Upper lobe of left lung (tissue), 4 donors: ENCODE results near the gene ETFA.
"Not testable (repeated sequence)": the region's sequence is repeated elsewhere in the genome, so short reads cannot be mapped to it uniquely, and the experiment has no call there.

Experiments used
- POLR2A ChIP-seq, 4 donors: fragments of 450-650 bp; IDR thresholded peaks; one replicate each; pipeline ENCODE4 v1.5.1; 2016 to 2017; ENCODE audit warnings: antibody characterized with exemption in 4 of 4, mild to moderate bottlenecking in 2 of 4
- TF ChIP-seq, protein P1 (sequence below), 6 experiments: fragments of 450-650 bp in 4 of 6; fragments of 200-600 bp in 2 of 6; sonication (generic) in 2 of 6; IDR thresholded peaks; one replicate each; pipeline ENCODE4 v1.5.1; 2016 to 2019; ENCODE audit warnings: antibody characterized with exemption in 6 of 6

DNA sequence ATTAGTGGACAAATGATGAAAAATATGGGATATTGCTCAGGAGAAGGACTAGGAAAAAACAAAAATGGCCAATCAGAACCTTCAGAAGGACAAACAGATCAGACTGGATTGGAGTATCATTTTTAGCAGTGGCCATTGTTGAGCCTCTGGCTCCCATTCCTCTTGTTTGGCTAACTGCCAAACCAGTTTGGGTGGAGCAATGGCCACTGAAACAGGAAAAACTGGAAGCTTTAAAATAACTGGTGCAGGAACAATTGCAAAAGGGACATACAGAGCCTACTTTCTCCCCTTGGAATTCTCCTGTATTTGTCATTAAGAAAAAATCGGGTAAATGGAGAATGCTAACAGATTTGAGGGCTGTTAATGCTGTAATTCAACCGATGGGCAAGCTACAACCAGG is 45.5 kb downstream of the ETFA start:
- TF ChIP-seq POLR2A (IDR thresholded peaks at IDR 0.05) = not testable (repeated sequence)
- TF ChIP-seq, protein P1, sequence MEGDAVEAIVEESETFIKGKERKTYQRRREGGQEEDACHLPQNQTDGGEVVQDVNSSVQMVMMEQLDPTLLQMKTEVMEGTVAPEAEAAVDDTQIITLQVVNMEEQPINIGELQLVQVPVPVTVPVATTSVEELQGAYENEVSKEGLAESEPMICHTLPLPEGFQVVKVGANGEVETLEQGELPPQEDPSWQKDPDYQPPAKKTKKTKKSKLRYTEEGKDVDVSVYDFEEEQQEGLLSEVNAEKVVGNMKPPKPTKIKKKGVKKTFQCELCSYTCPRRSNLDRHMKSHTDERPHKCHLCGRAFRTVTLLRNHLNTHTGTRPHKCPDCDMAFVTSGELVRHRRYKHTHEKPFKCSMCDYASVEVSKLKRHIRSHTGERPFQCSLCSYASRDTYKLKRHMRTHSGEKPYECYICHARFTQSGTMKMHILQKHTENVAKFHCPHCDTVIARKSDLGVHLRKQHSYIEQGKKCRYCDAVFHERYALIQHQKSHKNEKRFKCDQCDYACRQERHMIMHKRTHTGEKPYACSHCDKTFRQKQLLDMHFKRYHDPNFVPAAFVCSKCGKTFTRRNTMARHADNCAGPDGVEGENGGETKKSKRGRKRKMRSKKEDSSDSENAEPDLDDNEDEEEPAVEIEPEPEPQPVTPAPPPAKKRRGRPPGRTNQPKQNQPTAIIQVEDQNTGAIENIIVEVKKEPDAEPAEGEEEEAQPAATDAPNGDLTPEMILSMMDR (IDR thresholded peaks at IDR 0.05) = not testable (repeated sequence)
